ENCODE measurements around the gene IL20RA. TPM values are rescaled to one million over a fixed set of nuclear protein-coding genes. Genes with fewer than 3 reads are reported as not detected.

IL20RA gene
- polyA plus RNA-seq, 3 donors: not detected

- Histone ChIP-seq H3K4me2 (replicated peaks; ENCODE audit: extremely low read depth, low read length, poor library complexity, severe bottlenecking) (no peak overlapping the region), H3K36me3 (replicated peaks in 1 of 2; ENCODE audit: control insufficient read depth in 1 of 2, insufficient read depth in 2 of 2, low read length in 2 of 2) (no peaks in the 10 kb centered on the region), H3K9me3 (replicated peaks in 1 of 2; ENCODE audit: control insufficient read depth in 1 of 2, insufficient read depth in 1 of 2, low read length in 2 of 2) (peaks cover 0 to 4% of the 10 kb centered on the region in 2 donors), H3K27me3 (ENCODE audit: control insufficient read depth in 2 of 2, insufficient read depth in 2 of 2, low read length in 2 of 2) (peaks cover 35 to 50% of the 10 kb centered on the region in 2 donors), H2AFZ (ENCODE audit: insufficient read depth, low read depth, low read length, poor library complexity, severe bottlenecking) (no peak overlapping the region), H3K27ac (ENCODE audit: low read depth in 1 of 2, low read length in 2 of 2) (no peak overlapping the region), H3K79me2 (ENCODE audit: insufficient read depth, low read length) (no peaks in the 10 kb centered on the region), H4K20me1 (ENCODE audit: insufficient read depth, low read length) (no peaks in the 10 kb centered on the region), H3K4me1 (ENCODE audit: control insufficient read depth in 1 of 2, insufficient read depth in 2 of 2, low read length in 2 of 2) (no peaks in the 10 kb centered on the region), H3K9ac (ENCODE audit: insufficient read depth, low read length, poor library complexity, severe bottlenecking) (no peak overlapping the region), H3K4me3 (replicated peaks in 1 of 3; ENCODE audit: low read depth in 2 of 3, low read length in 3 of 3) (no peak overlapping the region)
- DNase-seq: no peak
- intact Hi-C loops (cut with micrococcal nuclease): no loop called here
- H3K36me3 Mint-ChIP-seq: no peaks in the 10 kb centered on the region
- no peak for TF ChIP-seq CTCF (IDR thresholded peaks at IDR 0.05)
- 100% methylated on average over 2 of the region's 3 CpGs for WGBS (ENCODE audit: insufficient coverage)
- H3K27me3 Mint-ChIP-seq (ENCODE audit: low read depth in 3 of 3): peaks cover 30 to 51% (median 35%) of the 10 kb centered on the region in 3 donors
- H3K4me3 Mint-ChIP-seq: no peak overlapping the region
- H3K27ac Mint-ChIP-seq: no peak overlapping the region
- peaks cover 0 to 10% (median 5%) of the 10 kb centered on the region in 7 donors for H3K9me3 Mint-ChIP-seq
- no peaks in the 10 kb centered on the region for H3K4me1 Mint-ChIP-seq
Observed at GRCh38 chr6:137024237-137024990, 20.4 kb downstream of the IL20RA start.

GRCh38 chr6:137020776-137021175 lies 24.0 kb downstream of the IL20RA start:
- peaks cover 0 to 8% (median 5%) of the 10 kb centered on the region in 7 donors for H3K9me3 Mint-ChIP-seq
- TF ChIP-seq CTCF (IDR thresholded peaks at IDR 0.05): no peak

More at GRCh38 chr6:137020776-137021175, 24.0 kb downstream of the IL20RA start:
- no peak overlapping the region for H3K27ac ChIP-seq (ENCODE audit: low read depth in 1 of 2, low read length in 2 of 2)
- no peak overlapping the region for H3K9ac ChIP-seq (ENCODE audit: insufficient read depth, low read length, poor library complexity, severe bottlenecking)
- no peaks in the 10 kb centered on the region for H3K36me3 ChIP-seq (replicated peaks in 1 of 2; ENCODE audit: control insufficient read depth in 1 of 2, insufficient read depth in 2 of 2, low read length in 2 of 2)
- no CpG with 5 or more reads among the region's 4 CpGs for WGBS (ENCODE audit: insufficient coverage)
- H2AFZ ChIP-seq (ENCODE audit: insufficient read depth, low read depth, low read length, poor library complexity, severe bottlenecking): no peak overlapping the region
- H3K4me3 ChIP-seq (replicated peaks in 1 of 3; ENCODE audit: low read depth in 2 of 3, low read length in 3 of 3): no peak overlapping the region
- no peak overlapping the region for H3K4me2 ChIP-seq (replicated peaks; ENCODE audit: extremely low read depth, low read length, poor library complexity, severe bottlenecking)
- Mint-ChIP-seq H3K36me3 (no peaks in the 10 kb centered on the region), H3K27ac (no peak overlapping the region), H3K4me1 (no peaks in the 10 kb centered on the region), H3K27me3 (ENCODE audit: low read depth in 3 of 3) (peaks cover 29 to 50% (median 43%) of the 10 kb centered on the region in 3 donors), H3K4me3 (no peak overlapping the region)
- H3K79me2 ChIP-seq (ENCODE audit: insufficient read depth, low read length): no peaks in the 10 kb centered on the region
- H3K4me1 ChIP-seq (ENCODE audit: control insufficient read depth in 1 of 2, insufficient read depth in 2 of 2, low read length in 2 of 2): no peaks in the 10 kb centered on the region
- no peak for DNase-seq
- peaks cover 0 to 4% of the 10 kb centered on the region in 2 donors for H3K9me3 ChIP-seq (replicated peaks in 1 of 2; ENCODE audit: control insufficient read depth in 1 of 2, insufficient read depth in 1 of 2, low read length in 2 of 2)
- H3K27me3 ChIP-seq (ENCODE audit: control insufficient read depth in 2 of 2, insufficient read depth in 2 of 2, low read length in 2 of 2): peaks cover 32 to 54% of the 10 kb centered on the region in 2 donors
- intact Hi-C loops (cut with micrococcal nuclease): no loop called here
- H4K20me1 ChIP-seq (ENCODE audit: insufficient read depth, low read length): no peaks in the 10 kb centered on the region

Data from CD14-positive monocyte (primary cell).